ENCODE measurements around the gene DDO.

- TF ChIP-seq POLR2A (IDR thresholded peaks at IDR 0.05; ENCODE audit: low read depth, low read length), result no peak
- no peak for TF ChIP-seq RAD21 (IDR thresholded peaks at IDR 0.05; ENCODE audit: low read length)
- no peak for TF ChIP-seq ELK1 (IDR thresholded peaks at IDR 0.05; ENCODE audit: borderline replicate concordance, low read depth, low read length)
- TF ChIP-seq CTCF (conservative IDR thresholded peaks at IDR 0.05; ENCODE audit: low read depth, low read length), result no peak
- no peak for TF ChIP-seq RCOR1 (IDR thresholded peaks at IDR 0.05; ENCODE audit: insufficient replicate concordance, low read length)
- no peak for TF ChIP-seq SMC3 (IDR thresholded peaks at IDR 0.05; ENCODE audit: low read depth, low read length)
- TF ChIP-seq MAZ (IDR thresholded peaks at IDR 0.05; ENCODE audit: borderline replicate concordance, low read depth, low read length), result no peak
These were observed 48.4 kb downstream of the DDO start for GRCh38 chr6:110366975-110367374.
